ENCODE results near the gene GRB14. TPM values are rescaled to one million over a fixed set of nuclear protein-coding genes. Genes with fewer than 3 reads are reported as not detected.
"Not testable (repeated sequence)": the region's sequence is repeated elsewhere in the genome, so short reads cannot be mapped to it uniquely, and the experiment has no call there.

The GRB14 gene
- polyA plus RNA-seq, 1 of the 3 experiments (the other 2 are of a cell fraction), result 3.9 TPM

DNA sequence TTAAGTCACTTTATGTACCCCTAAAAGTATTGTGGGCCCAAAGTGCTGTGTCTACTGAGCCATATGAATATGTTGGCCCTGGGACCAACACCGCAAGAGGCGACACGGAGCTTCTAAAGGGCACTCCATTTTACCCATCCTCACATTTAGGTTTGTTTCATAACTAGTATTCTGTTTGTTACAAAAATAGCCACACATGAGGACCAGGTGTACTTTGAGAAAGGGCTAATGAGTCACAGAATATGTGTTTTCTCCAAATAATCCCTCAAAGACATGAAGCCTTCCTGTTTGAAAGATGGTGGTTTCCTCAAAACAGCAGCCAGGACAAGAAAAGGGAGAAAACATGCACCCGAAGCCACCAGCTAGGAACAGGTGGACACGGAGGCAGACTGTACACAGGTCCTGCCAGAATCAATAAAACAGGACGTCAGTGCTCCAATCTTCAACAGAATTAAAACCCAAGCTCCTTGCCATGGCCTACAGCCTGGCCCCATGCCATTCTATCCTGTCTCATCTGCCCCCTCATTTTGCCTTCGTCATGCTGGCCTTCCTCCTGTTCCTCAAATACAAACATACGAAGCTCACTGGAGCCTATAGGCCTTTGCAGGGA, 21.8 kb upstream of the GRB14 start:
- H3K9ac ChIP-seq, result no peak overlapping the region
- H2AFZ ChIP-seq (ENCODE audit: low read depth), result no peak overlapping the region
- H3F3A ChIP-seq (replicated peaks; ENCODE audit: insufficient read depth), result peaks cover 4% of the 10 kb centered on the region
- H3K27ac ChIP-seq (ENCODE audit: low read depth in 2 of 2, low read length in 1 of 2), result no peak overlapping the region
- no peak for TF ChIP-seq FOXJ3 (CRISPR knock-in tag; IDR thresholded peaks at IDR 0.05)
- POLR2A ChIA-PET, result no interaction called here
- WGBS (ENCODE audit: low lambda C conversion rate), result 92% methylated on average over 7 of the region's 8 CpGs
- H3K9me3 ChIP-seq, result no peaks in the 10 kb centered on the region
- H3K4me3 ChIP-seq (ENCODE audit: low read depth in 2 of 2, low read length in 1 of 2), result no peak overlapping the region
- DNase-seq, result no peak
- H3K79me2 ChIP-seq (ENCODE audit: insufficient read depth), result no peaks in the 10 kb centered on the region
- H3K4me1 ChIP-seq (ENCODE audit: control insufficient read depth in 1 of 2, insufficient read depth in 2 of 2, low read depth in 1 of 2, low read length in 1 of 2), result no peaks in the 10 kb centered on the region
- H4K20me1 ChIP-seq (ENCODE audit: insufficient read depth), result no peaks in the 10 kb centered on the region
- no peak overlapping the region for H3K4me2 ChIP-seq
- H3K27me3 ChIP-seq (ENCODE audit: insufficient read depth), result no peaks in the 10 kb centered on the region
- H3K36me3 ChIP-seq (replicated peaks in 1 of 2; ENCODE audit: control insufficient read depth in 1 of 2, insufficient read depth in 2 of 2, low read length in 1 of 2), result no peaks in the 10 kb centered on the region
- H3K9me2 ChIP-seq, result no peaks in the 10 kb centered on the region
- CTCF ChIA-PET, result interaction anchor here (1.0 to 1.3 kb wide), 2 partner anchors 16 to 74 kb away, joined by 3 to 4 read pairs; no protein-coding TSS in a partner anchor

- Histone ChIP-seq H3K4me2 (no peak overlapping the region), H3K9me3 (no peaks in the 10 kb centered on the region), H3K27me3 (ENCODE audit: insufficient read depth) (no peaks in the 10 kb centered on the region), H3K9me2 (no peaks in the 10 kb centered on the region), H3K4me3 (ENCODE audit: low read depth in 2 of 2, low read length in 1 of 2) (no peak overlapping the region), H4K20me1 (ENCODE audit: insufficient read depth) (no peaks in the 10 kb centered on the region), H3K9ac (no peak overlapping the region), H3K4me1 (ENCODE audit: control insufficient read depth in 1 of 2, insufficient read depth in 2 of 2, low read depth in 1 of 2, low read length in 1 of 2) (no peaks in the 10 kb centered on the region), H3K27ac (ENCODE audit: low read depth in 2 of 2, low read length in 1 of 2) (no peak overlapping the region), H3F3A (replicated peaks; ENCODE audit: insufficient read depth) (peaks cover 4% of the 10 kb centered on the region), H3K36me3 (replicated peaks in 1 of 2; ENCODE audit: control insufficient read depth in 1 of 2, insufficient read depth in 2 of 2, low read length in 1 of 2) (no peaks in the 10 kb centered on the region), H2AFZ (ENCODE audit: low read depth) (peak overlapping the region; percentile 36; the same call in 1 of the 2 replicates), H3K79me2 (ENCODE audit: insufficient read depth) (no peaks in the 10 kb centered on the region)
- DNase-seq, result no peak
- ChIA-PET POLR2A (no interaction called here), CTCF (interaction anchor here (1.1 kb wide), 1 partner anchor 16 kb away, joined by 3 read pairs; no protein-coding TSS in a partner anchor)
- 80% methylated on average over 2 of the region's 2 CpGs for WGBS (ENCODE audit: low lambda C conversion rate)
- TF ChIP-seq MEF2A (IDR thresholded peaks at IDR 0.05; ENCODE audit: borderline replicate concordance, low read depth), result no peak
- TF ChIP-seq RXRA (IDR thresholded peaks at IDR 0.05; ENCODE audit: borderline replicate concordance, low read depth), result no peak
- TF ChIP-seq, protein P1, sequence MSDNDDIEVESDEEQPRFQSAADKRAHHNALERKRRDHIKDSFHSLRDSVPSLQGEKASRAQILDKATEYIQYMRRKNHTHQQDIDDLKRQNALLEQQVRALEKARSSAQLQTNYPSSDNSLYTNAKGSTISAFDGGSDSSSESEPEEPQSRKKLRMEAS (IDR thresholded peaks at IDR 0.05; ENCODE audit: low read depth), result no peak
- no peak for TF ChIP-seq ZBTB33 (IDR thresholded peaks at IDR 0.05; ENCODE audit: borderline replicate concordance, low read depth)
- TF ChIP-seq MXI1 (IDR thresholded peaks at IDR 0.05; ENCODE audit: low read depth, low read length), result no peak
These were observed 21.0 kb upstream of the GRB14 start for GRCh38 chr2:164642268-164642667.

DNA sequence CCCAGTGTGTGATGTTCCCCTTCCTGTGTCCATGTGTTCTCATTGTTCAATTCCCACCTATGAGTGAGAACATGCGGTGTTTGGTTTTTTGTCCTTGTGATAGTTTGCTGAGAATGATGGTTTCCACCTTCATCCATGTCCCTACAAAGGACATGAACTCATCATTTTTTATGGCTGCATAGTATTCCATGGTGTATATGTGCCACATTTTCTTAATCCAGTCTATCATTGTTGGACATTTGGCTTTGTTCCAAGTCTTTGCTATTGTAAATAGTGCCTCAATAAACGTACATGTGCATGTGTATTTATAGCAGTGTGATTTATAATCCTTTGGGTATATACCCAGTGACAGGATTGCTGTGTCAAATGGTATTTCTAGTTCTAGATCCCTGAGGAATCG, 7.0 kb upstream of the GRB14 start:
- WGBS (ENCODE audit: low lambda C conversion rate), result 86% methylated on average over 3 of the region's 3 CpGs
- H3K4me1 ChIP-seq (ENCODE audit: control insufficient read depth in 1 of 2, insufficient read depth in 2 of 2, low read depth in 1 of 2, low read length in 1 of 2), result peaks cover 0 to 16% of the 10 kb centered on the region in 2 experiments; a peak in 2 of 4 replicates
- H3K27me3 ChIP-seq (ENCODE audit: insufficient read depth); H3K4me2 ChIP-seq; H3K36me3 ChIP-seq (replicated peaks in 1 of 2; ENCODE audit: control insufficient read depth in 1 of 2, insufficient read depth in 2 of 2, low read length in 1 of 2); POLR2A ChIA-PET; H3K9me3 ChIP-seq; H3K27ac ChIP-seq (ENCODE audit: low read depth in 2 of 2, low read length in 1 of 2); H3K4me3 ChIP-seq (ENCODE audit: low read depth in 2 of 2, low read length in 1 of 2); H3K9ac ChIP-seq; H4K20me1 ChIP-seq (ENCODE audit: insufficient read depth); CTCF ChIA-PET; H2AFZ ChIP-seq (ENCODE audit: low read depth); H3K79me2 ChIP-seq (ENCODE audit: insufficient read depth); DNase-seq; H3K9me2 ChIP-seq: not testable (repeated sequence)
- peaks cover 37% of the 10 kb centered on the region for H3F3A ChIP-seq (replicated peaks; ENCODE audit: insufficient read depth)

Measured in SK-N-SH (cell line).